GM23248 (cell line): Measurements from ENCODE around the gene CHST8.

ENCODE experiments used
- EZH2 ChIP-seq: fragments of 200-600 bp; sonication (generic); IDR thresholded peaks from 2 replicates; pipeline ENCODE4 v1.6.1; 2018; ENCODE audit warnings: antibody characterized with exemption, mild to moderate bottlenecking; ENCODE audit not compliant: insufficient read depth, poor library complexity, severe bottlenecking
- EZH2phosphoT487 ChIP-seq: fragments of 200-600 bp; sonication (generic); IDR thresholded peaks from 2 replicates; pipeline ENCODE4 v1.6.1; 2018; ENCODE audit warnings: antibody characterized with exemption, moderate library complexity, mild to moderate bottlenecking, low read depth; ENCODE audit not compliant: insufficient read depth

GRCh38 chr19:33664744-33665143 is 43.0 kb downstream of the CHST8 start:
- TF ChIP-seq EZH2phosphoT487 (no peak), EZH2 (no peak)
